OCI-LY3 (cell line): Measurements from ENCODE around the gene PRSS3.
"Not testable (repeated sequence)": the region's sequence is repeated elsewhere in the genome, so short reads cannot be mapped to it uniquely, and the experiment has no call there.

ENCODE experiments used
- H2AFZ ChIP-seq: fragments of 200-600, 300-600 bp; shearing (Covaris generic); 2 replicates; pipeline ENCODE4 v1.6.0; 2014; ENCODE audit warnings: antibody characterized with exemption, low read depth, low read length
- H3K27ac ChIP-seq: fragments of 200-600, 300-600 bp; sonication (generic); 2 replicates; pipeline ENCODE4 v1.5.1; 2014; ENCODE audit warnings: mild to moderate bottlenecking, low read length, moderate library complexity, mixed read lengths
- H3K27me3 ChIP-seq: fragments of 200-600, 300-600 bp; sonication (generic); 2 replicates; pipeline ENCODE4 v1.6.1; 2014; ENCODE audit warnings: low read depth, low read length, mixed read lengths
- H3K36me3 ChIP-seq: fragments of 200-600, 300-600 bp; sonication (generic); replicated peaks from 2 replicates; pipeline ENCODE3; 2014; ENCODE audit warnings: low read depth, low read length, mixed read lengths
- H3K4me1 ChIP-seq: fragments of 300-600, 200-600 bp; sonication (generic); 2 replicates; pipeline ENCODE4 v1.6.1; 2014; ENCODE audit warnings: low read length, mixed read lengths
- H3K4me2 ChIP-seq: fragments of 200-600, 300-600 bp; sonication (generic); 2 replicates; pipeline ENCODE4 v1.6.1; 2014; ENCODE audit warnings: low read length, mixed read lengths
- H3K4me3 ChIP-seq: fragments of 300-600, 200-600 bp; sonication (generic); 2 replicates; pipeline ENCODE4 v1.5.1; 2014; ENCODE audit warnings: antibody characterized with exemption, mild to moderate bottlenecking, low read length, moderate library complexity
- H3K79me2 ChIP-seq: fragments of 300-600, 200-600 bp; shearing (Covaris generic); 2 replicates; pipeline ENCODE4 v1.6.1; 2014; ENCODE audit warnings: mild to moderate bottlenecking, low read length, mixed read lengths
- H3K9ac ChIP-seq: fragments of 300-600, 200-600 bp; shearing (Covaris generic); 2 replicates; pipeline ENCODE4 v1.6.0; 2014; ENCODE audit warnings: mild to moderate bottlenecking, low read length, moderate library complexity
- H3K9me3 ChIP-seq: fragments of 200-600, 300-600 bp; shearing (Covaris generic); 2 replicates; pipeline ENCODE4 v1.6.1; 2014; ENCODE audit warnings: low read length, mixed read lengths; ENCODE audit not compliant: insufficient read depth
- H4K20me1 ChIP-seq: fragments of 200-600, 300-600 bp; sonication (generic); 2 replicates; pipeline ENCODE4 v1.6.1; 2016; ENCODE audit warnings: low read length, mixed read lengths; ENCODE audit not compliant: insufficient read depth
- EZH2phosphoT487 ChIP-seq: fragments of 200-600 bp; shearing (Covaris generic); IDR thresholded peaks from 2 replicates; pipeline ENCODE4 v1.6.1; 2018; ENCODE audit warnings: antibody characterized with exemption, mixed run types, low read depth
- TF ChIP-seq, protein P1 (sequence below): fragments of 200-600, 300-600 bp; sonication (generic); IDR thresholded peaks from 2 replicates; pipeline ENCODE4 v1.5.1; 2014; ENCODE audit warnings: antibody characterized with exemption, low read length, low read depth

PRSS3 gene

DNA sequence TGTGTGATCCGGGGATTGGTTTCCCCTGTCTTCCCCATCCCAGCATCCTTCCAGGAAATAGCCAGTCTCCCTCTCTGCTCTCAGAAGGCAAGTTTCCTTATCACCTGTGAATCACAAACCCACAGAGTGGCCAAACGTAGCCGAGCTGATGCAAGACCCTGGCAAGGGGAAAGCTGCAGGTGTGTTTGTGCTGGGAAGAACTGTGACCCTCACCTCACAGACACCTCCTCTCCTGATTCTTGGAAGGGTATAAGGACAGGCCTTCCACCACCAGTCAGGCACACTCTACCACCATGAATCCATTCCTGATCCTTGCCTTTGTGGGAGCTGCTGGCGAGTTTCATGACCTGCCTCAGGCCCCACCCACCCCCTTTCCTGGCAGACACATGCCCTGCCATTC lies at the start of gene PRSS3:
Gene PRSS3, plus strand, starts transcription at position 281 of the 400 bp plus-strand sequence. Its CDS starts 13 bp downstream, at position 294.
- H3K4me3 ChIP-seq = no peak within 1 kb of the TSS
- peaks cover 33% of the 10 kb centered on the region; the same call in 1 of the 2 replicates for H3K27me3 ChIP-seq
- H3K79me2 ChIP-seq = no peaks in the 10 kb centered on the region
- no peak within 1 kb of the TSS for H3K4me2 ChIP-seq
- H3K27ac ChIP-seq = no peak within 1 kb of the TSS
- no peak within 1 kb of the TSS for H3K9ac ChIP-seq
- H3K4me1 ChIP-seq = no peaks in the 10 kb centered on the region
- no peak for TF ChIP-seq EZH2phosphoT487
- TF ChIP-seq, protein P1, sequence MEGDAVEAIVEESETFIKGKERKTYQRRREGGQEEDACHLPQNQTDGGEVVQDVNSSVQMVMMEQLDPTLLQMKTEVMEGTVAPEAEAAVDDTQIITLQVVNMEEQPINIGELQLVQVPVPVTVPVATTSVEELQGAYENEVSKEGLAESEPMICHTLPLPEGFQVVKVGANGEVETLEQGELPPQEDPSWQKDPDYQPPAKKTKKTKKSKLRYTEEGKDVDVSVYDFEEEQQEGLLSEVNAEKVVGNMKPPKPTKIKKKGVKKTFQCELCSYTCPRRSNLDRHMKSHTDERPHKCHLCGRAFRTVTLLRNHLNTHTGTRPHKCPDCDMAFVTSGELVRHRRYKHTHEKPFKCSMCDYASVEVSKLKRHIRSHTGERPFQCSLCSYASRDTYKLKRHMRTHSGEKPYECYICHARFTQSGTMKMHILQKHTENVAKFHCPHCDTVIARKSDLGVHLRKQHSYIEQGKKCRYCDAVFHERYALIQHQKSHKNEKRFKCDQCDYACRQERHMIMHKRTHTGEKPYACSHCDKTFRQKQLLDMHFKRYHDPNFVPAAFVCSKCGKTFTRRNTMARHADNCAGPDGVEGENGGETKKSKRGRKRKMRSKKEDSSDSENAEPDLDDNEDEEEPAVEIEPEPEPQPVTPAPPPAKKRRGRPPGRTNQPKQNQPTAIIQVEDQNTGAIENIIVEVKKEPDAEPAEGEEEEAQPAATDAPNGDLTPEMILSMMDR = no peak
- H2AFZ ChIP-seq = no peak within 1 kb of the TSS
- no peaks in the 10 kb centered on the region for H3K9me3 ChIP-seq
- no peaks in the 10 kb centered on the region for H3K36me3 ChIP-seq
- no peaks in the 10 kb centered on the region for H4K20me1 ChIP-seq

DNA sequence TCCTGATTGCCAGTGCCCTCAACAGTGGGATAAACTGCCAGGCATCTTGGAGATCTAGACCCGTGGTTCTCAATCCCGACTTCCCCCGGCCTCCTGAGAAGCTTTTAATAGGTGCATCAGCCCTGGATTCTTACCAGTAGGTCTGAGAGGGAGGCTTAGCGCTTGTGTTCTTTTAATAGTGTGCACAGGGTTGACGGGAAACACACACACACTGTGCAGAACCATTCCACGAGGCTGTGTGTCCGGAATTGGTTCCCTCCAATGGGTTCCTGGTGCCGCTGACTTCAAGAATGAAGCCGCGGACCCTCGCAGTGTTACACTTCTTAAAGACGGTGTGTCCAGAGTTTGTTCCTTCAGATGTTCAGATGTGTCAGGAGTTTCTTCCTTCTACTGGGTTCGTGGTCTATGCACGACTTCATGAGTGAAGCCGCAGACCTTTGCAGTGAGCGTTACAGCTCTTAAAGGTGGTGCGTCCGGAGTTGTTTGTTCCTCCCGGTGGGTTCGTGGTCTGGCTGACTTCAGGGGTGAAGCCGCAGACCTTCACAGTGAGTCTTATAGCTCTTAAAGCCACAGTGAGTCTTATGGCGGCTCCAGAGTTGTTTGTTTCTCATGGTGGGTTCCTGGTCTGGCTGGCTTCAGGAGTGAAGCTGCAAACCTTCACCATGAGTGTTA lies 46.6 kb upstream of the PRSS3 start:
- peaks cover 16% of the 10 kb centered on the region for H3K27me3 ChIP-seq
- no peak overlapping the region for H3K4me3 ChIP-seq
- peaks cover 6% of the 10 kb centered on the region for H3K4me1 ChIP-seq
- no peaks in the 10 kb centered on the region for H3K79me2 ChIP-seq
- H3K4me2 ChIP-seq = no peak overlapping the region
- no peak overlapping the region for H2AFZ ChIP-seq
- H3K27ac ChIP-seq = no peak overlapping the region
- TF ChIP-seq, protein P1 = no peak
- TF ChIP-seq EZH2phosphoT487 = no peak
- H4K20me1 ChIP-seq = no peaks in the 10 kb centered on the region
- no peaks in the 10 kb centered on the region for H3K9me3 ChIP-seq
- no peak overlapping the region for H3K9ac ChIP-seq
- H3K36me3 ChIP-seq = no peaks in the 10 kb centered on the region

DNA sequence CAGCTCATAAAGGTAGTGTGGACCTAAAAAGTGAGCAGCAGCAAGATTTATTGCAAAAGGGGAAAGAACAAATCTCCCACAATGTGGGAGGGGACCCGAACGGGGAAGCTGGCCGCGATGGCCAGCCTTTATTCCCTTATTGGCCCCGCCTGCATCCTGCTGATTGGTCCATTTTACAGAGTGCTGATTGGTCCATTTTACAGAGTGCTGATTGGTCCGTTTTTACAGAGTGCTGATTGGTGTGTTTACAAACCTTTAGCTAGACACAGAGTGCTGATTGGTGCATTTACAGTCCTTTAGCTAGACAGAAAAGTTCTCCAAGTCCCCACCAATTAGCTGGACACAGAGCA lies 46.1 kb upstream of the PRSS3 start:
- not testable (repeated sequence) for H3K4me1 ChIP-seq, H3K4me2 ChIP-seq, H3K9me3 ChIP-seq, H3K36me3 ChIP-seq, H2AFZ ChIP-seq, H4K20me1 ChIP-seq, H3K79me2 ChIP-seq, H3K9ac ChIP-seq, H3K27ac ChIP-seq, H3K4me3 ChIP-seq
- H3K27me3 ChIP-seq = peaks cover 16% of the 10 kb centered on the region

DNA sequence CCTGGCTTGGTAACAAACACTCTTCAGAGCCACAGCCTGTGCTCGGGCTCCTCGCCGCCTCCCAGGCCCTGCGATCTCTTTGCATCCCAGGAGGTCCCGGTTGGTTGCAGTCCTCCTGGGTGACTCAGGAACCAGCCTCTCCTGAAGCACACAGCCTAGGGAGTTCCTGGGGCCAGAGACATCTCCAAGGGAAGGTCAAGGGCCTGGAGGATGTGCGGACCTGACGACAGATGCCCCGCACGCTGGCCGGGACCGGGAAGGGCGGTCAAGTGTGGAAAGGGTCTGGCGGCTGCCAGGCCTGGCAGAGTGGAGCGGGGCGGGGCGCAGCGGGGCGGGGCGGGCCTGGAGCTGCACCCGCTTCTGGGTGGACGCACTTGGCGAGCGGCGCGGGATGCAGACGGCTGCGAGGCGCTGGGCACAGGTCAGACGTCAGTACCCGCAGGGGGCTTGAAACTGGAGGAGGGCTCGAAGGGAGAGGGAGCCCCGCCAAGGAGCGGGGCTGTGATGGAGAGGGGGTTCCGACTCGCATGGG lies 45.0 kb upstream of the PRSS3 start:
- no peaks in the 10 kb centered on the region for H3K36me3 ChIP-seq
- no peaks in the 10 kb centered on the region for H3K79me2 ChIP-seq
- TF ChIP-seq EZH2phosphoT487 = no peak
- TF ChIP-seq, protein P1 = no peak
- no peak overlapping the region for H3K4me2 ChIP-seq
- H4K20me1 ChIP-seq = no peaks in the 10 kb centered on the region
- peaks cover 6% of the 10 kb centered on the region for H3K4me1 ChIP-seq
- peaks cover 22% of the 10 kb centered on the region for H3K27me3 ChIP-seq
- H3K9me3 ChIP-seq = no peaks in the 10 kb centered on the region
- H3K9ac ChIP-seq = no peak overlapping the region
- no peak overlapping the region for H3K27ac ChIP-seq
- H3K4me3 ChIP-seq = no peak overlapping the region
- H2AFZ ChIP-seq = no peak overlapping the region
